Stomach (tissue), 4 donors: ENCODE results near the gene ASS1.

Source experiments
- POLR2AphosphoS5 ChIP-seq, 3 donors: sonication (generic); formaldehyde crosslinking; IDR thresholded peaks; one replicate each; pipeline ENCODE4 v1.6.1; 2016; ENCODE audit warnings: antibody characterized with exemption in 3 of 3
- TF ChIP-seq, protein P1 (sequence below), 7 experiments: fragments of 450-650 bp in 4 of 7; fragments of 200-600 bp in 3 of 7; sonication (generic) in 3 of 7; IDR thresholded peaks; one replicate each; pipeline ENCODE4 v1.5.1; 2016 to 2019; ENCODE audit warnings: antibody characterized with exemption in 7 of 7, control low read depth in 2 of 7, mild to moderate bottlenecking in 1 of 7

DNA sequence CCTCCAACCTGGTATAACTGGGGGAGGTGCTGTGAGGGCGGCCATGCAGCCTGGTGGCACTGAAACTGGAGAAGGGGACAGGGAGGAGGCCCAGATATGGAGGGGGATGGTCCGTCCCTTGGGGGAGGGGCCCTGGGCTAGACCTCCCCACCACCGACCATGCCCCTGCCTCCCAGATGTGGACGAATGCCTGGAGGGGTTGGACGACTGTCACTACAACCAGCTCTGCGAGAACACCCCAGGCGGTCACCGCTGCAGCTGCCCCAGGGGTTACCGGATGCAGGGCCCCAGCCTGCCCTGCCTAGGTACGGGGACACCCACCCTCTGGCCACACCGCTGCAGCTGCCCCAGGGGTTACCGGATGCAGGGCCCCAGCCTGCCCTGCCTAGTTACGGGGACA, 15.4 kb upstream of the ASS1 start:
- TF ChIP-seq POLR2AphosphoS5 (IDR thresholded peaks at IDR 0.05), result no peak
- TF ChIP-seq, protein P1, sequence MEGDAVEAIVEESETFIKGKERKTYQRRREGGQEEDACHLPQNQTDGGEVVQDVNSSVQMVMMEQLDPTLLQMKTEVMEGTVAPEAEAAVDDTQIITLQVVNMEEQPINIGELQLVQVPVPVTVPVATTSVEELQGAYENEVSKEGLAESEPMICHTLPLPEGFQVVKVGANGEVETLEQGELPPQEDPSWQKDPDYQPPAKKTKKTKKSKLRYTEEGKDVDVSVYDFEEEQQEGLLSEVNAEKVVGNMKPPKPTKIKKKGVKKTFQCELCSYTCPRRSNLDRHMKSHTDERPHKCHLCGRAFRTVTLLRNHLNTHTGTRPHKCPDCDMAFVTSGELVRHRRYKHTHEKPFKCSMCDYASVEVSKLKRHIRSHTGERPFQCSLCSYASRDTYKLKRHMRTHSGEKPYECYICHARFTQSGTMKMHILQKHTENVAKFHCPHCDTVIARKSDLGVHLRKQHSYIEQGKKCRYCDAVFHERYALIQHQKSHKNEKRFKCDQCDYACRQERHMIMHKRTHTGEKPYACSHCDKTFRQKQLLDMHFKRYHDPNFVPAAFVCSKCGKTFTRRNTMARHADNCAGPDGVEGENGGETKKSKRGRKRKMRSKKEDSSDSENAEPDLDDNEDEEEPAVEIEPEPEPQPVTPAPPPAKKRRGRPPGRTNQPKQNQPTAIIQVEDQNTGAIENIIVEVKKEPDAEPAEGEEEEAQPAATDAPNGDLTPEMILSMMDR (IDR thresholded peaks at IDR 0.05), result no peak
